DMS79 treated with DMSO at 0.1 percent for 48 hours (cell line): ENCODE results near the gene TP73.

Experiments used
- DNase-seq: peaks from one replicate; lab custom pipeline; 2025; lab: John Stamatoyannopoulos, UW

TP73 gene

DNA sequence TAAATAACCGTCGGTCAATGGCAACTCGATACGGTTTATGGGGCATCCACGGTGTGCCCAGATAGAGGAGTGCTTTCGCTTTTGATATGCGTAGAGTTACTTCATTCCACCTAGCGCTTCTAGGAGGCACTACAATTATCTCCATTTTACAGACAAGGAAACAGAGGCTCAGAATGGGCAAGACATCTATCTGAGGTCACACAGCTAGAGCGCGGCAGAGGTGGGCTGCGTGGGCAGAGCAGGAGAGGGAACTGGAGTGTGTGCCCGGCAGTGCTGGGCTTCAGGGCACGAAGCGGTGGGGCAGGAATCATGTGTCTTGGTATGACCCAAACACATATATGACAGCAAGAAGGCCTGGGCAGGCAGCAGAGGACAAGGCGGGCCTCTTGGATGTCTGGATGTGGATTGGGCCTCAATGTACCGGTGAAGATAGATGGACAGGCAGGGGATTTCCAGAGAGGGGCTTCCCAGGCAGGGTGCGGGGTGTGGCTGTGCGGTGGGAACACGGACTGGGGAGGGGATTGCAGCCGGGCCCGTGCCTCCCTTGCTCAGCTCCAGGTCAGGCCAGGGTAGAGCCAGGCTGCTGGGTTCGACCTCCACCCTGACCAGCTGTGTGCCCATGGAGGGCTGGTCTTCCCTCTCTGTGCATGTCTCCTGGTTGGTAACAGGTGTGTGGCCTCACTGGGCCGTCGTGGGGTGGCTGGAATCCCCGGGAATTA is 21.2 kb downstream of the TP73 start:
- DNase-seq = no peak

DNA sequence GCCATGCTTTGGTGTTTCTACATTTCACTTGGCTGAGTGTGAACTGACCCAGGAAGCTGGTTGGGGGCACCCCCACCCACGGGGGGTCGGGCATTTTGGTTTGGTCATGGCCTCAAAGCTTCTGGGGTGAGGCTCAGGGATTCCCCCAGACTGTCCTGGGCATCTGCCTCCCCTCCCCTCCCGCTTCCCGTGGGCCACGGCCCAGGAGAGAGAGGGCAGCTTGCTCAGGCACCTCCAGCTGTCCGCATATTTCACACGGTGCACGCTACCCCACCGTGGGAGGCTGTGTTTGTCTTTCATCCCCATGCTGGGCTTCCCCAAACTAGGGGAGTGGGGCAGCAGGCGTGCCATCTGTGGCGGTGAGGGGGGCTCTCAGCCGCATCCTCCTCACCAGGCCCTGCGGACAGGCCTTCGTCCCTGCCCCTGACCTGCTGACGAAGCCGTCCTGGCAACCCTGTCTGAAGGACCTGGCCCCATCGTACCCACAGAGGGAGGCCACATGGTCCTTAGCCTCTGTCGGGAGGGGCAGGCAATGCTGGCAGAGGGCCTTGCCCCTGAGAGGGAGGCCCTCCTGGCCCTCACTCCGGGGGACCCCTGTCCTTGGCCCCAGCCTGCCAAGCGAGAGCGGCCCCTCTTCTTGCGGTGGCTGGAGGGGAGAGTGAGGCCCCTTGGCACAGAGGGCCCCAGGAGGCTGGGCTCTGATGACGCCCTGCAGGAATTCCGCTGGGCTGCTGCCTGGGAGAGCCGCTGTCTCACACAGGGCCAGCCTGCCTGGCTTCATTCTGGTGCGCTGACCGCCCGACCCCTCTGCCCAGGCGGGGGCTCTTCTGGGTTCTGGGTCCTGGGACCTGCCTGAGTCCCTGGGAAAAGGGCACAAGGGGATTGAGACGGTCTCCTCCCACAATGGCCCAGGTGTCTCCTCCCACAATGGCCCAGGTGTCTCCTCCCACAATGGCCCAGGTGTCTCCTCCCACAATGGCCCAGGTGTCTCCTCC is 22.1 kb downstream of the TP73 start:
- no peak for DNase-seq

DNA sequence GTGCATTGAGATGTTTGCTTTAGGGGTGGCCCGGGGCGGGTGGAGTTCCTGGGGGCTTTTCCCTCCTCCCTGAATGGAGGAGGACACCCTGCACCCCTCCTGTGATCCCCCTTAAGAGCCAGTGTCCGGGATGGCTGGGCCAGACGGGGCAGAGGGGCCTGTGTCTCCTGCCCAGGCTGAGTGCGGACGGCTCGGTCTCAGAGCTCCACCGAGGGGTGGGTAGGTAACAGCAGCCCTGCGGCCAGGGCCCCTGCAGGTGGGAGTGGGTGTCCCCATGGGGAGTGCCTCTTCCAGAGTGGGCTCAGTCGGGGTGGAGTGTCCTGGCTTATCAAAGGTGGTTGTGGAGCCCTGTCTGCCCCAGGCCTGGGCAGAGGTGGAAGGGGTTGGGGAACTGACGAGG is 23.1 kb downstream of the TP73 start:
- no peak for DNase-seq

DNA sequence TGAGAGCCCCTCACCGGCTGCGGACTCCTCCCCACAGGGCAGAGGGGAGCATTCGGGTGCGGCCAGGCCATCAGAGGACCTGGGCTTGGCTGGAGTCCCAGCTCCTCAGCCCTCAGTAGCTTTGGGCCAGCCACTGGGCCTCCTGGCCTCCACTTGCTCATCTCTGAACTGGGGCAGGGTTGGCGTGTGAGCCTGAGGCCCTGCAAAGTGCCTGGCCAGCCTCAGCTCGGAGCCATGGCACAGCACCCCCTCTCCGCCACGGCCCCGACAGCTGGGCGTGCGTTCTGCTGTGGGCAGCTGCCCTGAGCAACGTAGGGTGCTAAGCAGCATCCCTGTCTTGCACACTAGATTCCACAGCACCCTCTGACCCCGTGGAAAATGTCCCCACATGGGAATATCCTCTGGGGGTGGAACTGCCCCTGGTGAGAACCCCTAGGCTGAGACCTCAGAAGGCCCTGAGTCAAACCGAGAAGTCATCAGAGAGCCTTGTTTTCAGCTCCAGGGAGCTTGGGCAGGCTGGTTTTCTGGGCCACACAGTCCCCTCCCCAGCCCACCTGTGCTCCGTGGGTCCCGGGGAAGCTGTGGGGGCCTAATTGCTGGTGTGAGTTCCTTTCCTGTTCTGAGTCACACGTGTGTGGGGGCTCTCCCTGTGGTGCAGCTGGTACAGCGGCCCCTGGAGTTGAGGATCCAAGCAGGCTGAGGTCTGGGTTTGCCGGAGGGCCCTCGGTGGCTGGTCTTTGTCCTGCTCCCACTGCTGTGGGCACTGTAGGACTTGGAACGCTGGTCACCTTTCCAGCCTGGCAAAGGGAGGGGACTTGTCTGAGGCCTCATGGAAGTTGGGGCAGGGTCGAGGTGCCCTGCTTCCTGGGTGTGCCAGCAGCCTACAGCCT is 24.5 kb downstream of the TP73 start:
- DNase-seq = no peak

DNA sequence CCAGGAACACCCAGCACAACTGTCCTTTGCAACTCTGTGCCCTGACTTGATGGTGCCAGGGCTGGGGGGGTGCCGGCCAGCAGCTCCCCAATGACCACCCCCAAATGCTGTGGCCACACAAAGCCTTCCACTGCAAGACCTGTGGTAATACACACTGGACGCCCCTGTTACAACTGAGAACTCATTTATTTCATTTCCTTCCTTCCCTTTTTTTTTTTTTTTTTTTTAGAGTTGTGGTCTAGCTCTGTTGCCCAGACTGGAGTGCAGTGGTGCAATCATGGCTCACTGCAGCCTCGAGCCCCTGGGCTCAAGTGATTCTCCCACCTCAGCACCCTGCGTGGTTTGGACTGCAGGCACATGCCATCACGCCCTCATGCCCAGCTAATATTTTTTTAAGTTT is 25.2 kb downstream of the TP73 start:
- no peak for DNase-seq

DNA sequence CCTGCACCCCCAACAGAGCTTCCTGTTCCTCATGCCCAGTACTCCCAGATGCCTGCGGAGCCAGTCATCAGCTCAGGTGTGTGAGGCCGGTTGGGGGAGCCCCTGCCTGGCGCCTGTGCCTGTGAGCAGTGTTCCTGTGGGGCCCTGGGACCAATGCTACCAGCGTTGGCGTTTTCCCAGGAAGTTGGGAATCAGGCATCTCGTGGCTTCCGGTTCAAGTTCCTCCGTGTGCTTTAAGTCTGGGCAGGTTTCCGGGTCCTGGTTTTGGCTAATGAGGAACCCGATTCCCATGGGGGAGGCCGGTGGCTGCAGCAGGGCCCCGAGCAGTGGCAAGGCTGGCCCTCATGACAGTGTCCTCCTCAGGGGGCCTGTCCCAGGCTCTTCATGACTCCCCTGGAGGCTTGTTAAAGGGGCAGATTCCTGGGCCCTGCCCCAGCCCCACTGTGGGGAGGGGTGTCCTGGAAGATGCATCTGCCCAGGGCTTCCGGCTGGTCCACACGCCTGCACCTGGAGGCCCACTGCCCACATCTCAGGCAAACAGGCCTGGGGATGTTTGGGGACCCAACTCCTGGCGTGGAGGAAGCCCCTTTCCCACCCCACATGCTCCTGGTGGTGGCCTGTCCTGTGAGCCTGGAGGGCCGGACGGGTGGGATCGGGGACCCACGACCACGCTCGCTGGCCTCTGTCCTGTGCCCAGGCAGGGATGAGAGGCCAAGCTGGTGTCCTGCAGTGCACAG is 26.2 kb downstream of the TP73 start:
- DNase-seq = no peak

DNA sequence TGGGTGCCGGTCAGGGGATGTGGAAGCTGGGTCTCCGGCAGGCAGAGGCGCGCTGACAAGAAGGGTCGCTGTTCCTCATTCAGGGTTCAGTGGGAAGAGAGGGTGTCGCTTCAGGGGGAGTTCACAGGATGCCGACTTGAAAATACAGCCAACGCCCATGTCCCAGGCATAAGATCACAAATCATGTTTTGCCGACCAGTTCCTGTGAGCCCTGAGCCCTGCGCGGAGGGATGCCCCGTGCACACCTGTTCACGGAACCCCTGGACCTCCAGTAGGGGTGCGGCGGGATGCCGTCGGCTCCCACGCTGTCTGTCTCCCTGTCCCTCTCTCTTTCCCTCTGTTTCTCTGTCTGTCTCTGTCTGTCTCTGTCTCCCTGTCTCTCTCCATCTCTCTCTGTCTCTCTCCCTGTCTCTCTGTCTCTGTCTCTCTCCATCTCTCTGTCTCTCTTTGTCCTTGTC is 26.8 kb downstream of the TP73 start:
- no peak for DNase-seq

DNA sequence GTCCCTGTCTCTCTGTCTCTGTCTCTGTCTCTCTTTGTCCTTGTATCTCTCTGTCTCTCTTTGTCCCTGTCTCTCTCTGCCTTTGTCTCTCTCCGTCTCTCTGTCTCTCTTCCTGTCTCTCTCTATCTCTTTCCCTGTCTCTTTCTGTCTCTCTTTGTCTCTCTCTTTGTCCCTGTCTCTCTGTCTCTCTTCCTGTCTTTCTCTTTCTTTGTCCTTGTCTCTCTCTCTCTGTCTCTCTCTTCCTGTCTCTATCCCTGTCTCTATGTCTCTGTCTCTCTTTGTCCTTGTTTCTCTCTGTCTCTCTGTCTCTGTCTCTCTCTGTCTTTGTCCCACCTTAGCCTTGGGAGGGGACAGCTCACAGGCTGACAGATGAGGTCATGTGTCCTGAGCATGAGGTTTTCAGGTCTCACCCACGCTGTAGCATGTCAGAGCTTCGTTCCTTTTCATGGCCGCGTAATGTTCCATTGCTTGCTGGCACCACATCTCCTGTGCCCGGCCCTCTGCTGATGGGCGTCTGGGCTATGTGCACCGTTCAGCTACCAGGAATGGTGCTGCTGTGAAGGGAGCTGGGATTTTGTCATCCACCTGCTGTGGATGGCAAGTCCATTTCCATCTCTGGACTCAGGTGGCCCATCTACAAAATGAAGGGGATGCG is 27.6 kb downstream of the TP73 start:
- no peak for DNase-seq

DNA sequence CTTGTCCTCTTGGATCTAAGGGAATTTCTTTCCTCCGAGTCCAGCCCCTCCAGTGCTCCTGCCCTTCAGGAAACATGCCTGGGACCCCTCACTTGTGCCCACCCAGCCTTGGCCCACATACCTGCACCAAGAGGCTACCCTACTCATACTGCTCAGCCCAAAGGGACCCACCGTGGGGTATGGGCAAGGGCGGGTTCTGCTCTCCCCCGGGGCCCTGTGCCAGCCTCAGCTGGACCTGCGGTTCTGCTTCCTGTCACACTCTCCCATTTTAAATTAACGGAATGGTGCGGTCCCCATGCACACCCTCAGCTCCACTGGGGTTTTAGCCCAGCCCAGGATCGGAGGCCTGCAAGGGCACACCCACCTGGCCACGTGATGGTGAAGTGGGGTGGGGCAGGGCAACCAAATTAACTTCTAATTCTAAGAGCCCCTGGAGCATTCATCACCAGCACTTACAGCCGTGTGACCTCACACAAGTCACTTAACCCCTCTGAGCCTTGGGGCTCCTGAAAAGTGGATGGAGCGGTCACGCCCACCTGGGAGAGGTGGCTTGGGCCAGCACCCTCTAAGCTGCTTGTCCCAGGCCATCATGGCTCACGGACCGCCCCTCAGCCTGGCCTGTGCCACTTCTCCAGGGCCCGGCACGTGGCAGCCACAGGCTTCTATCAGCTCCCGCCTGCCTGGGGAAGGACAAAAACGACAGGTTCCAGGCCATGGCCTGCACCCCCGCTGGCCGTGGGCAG is 28.3 kb downstream of the TP73 start:
- DNase-seq = peak; percentile 54

DNA sequence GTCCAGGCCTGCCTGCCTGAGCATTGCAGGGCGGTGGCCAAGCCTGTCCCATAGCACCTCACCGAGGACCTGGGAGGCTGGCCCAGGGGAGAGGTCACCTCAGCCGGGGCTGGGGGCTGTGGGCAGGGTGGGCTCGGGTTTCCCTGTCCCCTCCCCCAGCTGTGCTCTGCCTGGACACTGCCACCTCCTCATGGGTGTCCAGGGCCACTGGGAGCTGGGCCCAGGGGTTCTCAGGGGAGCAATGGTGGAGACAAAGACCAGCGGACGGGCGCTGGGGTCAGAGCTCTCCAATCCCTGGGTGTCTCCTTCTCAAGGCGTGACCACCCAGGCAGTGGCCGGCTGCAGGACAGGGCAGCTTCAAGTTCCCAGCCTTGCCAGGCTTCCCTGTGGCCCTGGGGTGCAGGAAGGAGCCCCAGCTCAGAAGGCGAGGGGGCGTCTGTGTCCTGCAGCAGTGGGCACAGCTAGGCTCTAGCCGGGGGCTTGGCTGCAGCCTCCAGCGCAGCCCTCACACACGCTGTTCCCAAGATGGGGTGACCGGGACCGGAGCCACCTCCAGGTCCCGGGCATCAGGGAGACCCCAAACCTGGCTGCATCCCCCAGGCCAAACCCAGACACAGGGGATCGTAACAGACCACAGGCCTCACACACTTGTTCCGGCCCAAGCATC is 29.0 kb downstream of the TP73 start:
- no peak for DNase-seq

DNA sequence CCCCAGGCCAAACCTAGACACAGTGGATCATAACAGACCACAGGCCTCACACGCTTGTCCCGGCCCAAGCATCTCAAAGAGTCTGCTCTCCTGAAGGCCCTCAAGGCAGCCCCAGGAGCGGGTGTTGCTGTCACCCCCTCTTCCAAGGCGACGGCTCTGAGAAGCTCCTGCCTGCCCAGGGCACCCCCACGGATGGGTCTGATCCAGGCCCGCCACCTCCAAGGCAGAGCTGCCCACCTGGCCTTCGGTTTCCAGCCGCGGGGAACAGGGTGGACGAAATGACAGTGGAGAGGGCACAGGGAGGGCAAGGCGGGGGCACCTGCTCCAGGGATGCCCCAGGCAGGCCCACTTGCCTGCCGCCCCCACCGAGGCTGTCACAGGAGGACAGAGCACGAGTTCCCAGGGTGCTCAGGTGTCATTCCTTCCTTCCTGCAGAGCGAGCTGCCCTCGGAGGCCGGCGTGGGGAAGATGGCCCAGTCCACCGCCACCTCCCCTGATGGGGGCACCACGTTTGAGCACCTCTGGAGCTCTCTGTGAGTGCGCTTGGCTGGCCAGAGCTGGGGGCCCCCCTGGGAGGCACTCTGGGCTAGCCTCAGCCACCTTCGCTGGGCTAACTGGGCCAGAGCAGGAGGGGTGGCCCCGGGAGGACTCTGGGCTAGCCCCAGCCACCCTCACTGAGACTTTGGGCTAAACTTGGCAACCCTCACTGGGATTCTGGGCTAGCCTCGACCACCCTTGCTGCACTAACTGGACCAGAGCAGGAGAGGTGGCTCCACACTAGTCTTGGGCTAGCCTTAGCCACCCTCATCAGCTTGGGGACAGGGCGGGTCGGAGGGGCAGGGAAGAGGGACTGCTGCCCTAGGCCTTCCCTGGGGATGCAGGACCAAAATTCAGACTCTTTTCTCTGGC is 29.8 kb downstream of the TP73 start:
- DNase-seq = no peak

DNA sequence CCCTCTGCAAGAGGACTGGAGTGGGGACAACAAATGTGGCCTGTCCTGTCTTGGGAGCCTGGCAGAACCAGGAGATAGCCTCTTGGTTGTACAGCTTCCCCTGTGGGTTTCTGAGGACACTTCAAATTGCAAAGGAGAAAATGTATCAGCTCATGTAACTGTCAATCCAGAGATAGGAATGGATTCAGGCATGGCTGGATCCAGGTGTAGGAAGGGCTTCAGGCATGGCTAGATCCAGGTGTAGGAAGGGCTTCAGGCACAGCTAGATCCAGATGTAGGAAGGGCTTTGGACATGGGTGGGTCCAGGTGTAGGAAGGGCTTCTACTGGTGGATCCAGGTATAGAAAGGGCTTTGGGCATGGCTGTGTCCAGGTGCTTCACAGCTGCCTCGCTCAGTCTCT is 30.9 kb downstream of the TP73 start:
- no peak for DNase-seq

DNA sequence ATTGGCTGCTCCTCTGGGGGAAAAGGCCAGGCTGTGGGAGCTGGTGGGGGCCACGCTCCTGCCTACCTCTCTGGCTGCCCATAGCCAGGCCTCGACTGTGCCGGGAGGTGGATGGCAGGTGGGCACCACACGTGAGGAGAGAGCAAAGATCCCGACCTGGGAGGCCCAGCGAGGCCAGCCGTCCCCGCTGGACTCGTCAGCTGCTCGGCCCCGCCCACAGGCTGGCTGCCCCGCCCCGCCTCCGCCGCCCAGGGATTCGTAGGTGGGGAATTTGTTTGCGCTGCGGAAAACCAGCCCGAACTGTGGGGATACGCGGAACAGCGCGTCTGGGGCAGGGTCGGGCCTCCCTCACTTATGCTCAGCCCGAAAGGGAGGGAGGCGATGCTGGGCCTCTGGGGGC is 31.7 kb downstream of the TP73 start:
- no peak for DNase-seq

DNA sequence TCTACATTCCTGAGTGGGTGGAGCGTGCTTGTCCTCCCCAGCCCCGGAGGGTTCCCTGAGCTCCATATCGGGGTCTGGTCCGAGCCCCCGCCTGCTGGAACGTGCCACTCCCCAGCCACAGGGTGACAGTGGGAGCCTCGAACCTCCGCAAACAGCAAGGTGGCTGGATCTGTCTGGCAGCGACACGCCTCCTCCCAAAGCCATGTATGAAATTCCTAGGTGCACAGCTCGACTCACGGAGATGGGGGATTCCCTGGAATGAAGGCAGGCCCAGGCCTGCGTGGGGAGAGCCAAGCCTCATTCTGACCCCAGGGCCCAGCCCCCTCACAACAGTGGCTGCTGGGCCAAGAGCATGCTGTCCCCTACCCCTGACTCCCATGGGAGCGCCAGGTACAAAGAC is 32.9 kb downstream of the TP73 start:
- no peak for DNase-seq

DNA sequence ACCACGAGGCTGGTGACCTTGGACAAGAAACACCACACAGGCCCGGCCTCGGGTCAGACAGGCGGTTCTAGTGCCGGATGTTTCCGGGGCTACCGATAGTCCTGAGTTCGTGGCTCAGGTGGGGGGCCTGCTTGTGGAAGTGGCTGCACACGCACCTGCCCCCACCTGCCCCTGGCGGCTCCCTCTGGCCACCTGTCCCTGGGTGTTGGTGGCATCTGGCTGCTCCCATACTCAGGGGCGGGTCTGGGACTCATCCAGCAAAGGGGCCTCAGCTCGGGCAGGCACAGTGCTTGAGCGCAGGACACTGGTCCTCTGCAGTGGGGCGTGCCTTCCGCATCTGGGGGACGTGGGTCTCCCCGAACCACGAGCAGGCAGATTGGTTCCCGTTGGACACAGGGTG is 33.6 kb downstream of the TP73 start:
- no peak for DNase-seq

DNA sequence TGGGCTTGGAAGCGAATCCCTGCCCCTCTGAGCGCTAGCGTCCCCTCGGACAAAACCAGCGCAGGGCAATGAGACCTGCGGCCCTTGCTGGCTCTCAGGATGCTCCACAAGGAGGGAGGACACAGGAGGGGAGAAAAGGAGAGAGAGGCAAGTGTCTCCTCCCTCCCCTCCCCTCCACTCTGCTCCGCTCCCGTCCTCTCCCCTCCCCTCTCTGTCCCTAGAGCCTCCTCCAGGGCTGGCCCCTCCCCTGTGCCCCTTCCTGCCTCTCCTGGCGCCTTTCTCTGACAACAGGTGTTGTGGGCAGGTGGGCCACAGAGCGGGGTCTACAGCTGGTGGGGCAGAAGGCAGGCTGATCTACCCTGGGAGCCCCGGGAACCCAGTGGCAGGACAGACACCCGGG is 35.2 kb downstream of the TP73 start:
- DNase-seq = no peak

DNA sequence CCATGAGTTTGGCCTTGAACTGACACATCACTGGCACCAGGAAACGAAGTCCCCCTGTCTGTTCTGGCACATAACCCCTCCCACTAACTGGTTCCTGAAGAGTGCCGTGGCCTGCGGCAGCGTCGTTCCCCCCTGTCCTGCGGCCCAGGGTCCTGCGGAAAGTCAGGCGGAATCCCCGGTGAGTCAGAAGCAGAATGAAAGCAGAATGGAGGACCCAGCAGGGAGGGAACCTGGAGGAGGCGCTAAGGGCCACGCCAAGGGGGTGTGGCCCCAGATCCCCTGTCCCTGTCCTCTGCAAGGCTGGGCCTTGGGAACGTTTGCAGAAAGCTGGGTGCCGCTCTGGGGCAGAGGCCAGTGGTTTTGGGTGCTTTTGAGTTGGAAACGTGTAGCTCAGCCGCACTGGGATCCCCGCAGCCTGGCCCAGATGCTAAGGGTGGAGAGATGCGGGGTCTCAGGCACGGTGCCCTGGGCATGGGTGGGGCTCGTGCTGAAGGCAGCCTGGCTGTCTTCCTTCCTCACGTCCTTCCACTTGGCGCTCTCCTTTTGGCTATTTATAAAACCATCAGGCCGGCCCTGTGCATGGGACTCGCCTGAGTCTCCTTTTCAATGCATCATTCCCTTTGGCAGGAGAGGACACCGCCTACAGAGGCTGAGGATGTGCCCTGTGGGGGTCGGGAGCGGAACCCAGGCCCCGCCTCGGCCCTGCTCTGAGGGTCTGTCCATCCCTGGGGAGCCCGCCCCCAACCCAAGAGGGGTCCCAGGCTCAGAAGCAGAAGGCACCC is 36.2 kb downstream of the TP73 start:
- DNase-seq = no peak
